Measurements from ENCODE around the gene ZNF276.

DNA sequence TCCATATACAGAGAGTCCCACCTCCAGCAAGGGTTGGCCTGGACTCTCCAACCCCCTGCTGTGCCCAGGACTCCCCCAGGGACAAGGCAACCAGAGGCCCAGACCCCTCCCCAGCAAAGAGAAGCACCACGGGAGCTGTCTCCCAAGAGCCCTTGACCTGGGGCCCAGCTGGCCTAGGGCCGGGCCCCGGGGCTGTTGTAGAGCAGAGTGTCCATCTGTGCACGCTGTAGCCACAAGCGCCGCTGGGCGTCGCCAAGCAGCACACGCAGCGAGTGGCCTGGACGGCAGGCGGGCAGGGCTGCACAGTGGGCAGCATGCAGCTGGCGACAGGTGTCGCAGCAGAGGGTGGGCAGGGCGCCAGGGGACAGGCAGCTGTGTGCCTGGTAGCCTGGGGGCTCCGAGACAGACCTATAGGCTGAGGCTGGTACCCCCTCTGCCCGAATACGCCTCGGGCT lies 24.1 kb upstream of the ZNF276 start:
- TF ChIP-seq, protein P1, sequence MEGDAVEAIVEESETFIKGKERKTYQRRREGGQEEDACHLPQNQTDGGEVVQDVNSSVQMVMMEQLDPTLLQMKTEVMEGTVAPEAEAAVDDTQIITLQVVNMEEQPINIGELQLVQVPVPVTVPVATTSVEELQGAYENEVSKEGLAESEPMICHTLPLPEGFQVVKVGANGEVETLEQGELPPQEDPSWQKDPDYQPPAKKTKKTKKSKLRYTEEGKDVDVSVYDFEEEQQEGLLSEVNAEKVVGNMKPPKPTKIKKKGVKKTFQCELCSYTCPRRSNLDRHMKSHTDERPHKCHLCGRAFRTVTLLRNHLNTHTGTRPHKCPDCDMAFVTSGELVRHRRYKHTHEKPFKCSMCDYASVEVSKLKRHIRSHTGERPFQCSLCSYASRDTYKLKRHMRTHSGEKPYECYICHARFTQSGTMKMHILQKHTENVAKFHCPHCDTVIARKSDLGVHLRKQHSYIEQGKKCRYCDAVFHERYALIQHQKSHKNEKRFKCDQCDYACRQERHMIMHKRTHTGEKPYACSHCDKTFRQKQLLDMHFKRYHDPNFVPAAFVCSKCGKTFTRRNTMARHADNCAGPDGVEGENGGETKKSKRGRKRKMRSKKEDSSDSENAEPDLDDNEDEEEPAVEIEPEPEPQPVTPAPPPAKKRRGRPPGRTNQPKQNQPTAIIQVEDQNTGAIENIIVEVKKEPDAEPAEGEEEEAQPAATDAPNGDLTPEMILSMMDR (conservative IDR thresholded peaks at IDR 0.05): no peak
- TF ChIP-seq EZH2 (IDR thresholded peaks at IDR 0.05; ENCODE audit: low read depth): no peak
